DMS 273 (cell line): ENCODE data around the gene SLC9A3.

ENCODE experiments used
- DNase-seq: peaks from one replicate; lab custom pipeline; 2025; ENCODE audit not compliant: unreplicated experiment; lab: John Stamatoyannopoulos, UW

Gene SLC9A3

DNA sequence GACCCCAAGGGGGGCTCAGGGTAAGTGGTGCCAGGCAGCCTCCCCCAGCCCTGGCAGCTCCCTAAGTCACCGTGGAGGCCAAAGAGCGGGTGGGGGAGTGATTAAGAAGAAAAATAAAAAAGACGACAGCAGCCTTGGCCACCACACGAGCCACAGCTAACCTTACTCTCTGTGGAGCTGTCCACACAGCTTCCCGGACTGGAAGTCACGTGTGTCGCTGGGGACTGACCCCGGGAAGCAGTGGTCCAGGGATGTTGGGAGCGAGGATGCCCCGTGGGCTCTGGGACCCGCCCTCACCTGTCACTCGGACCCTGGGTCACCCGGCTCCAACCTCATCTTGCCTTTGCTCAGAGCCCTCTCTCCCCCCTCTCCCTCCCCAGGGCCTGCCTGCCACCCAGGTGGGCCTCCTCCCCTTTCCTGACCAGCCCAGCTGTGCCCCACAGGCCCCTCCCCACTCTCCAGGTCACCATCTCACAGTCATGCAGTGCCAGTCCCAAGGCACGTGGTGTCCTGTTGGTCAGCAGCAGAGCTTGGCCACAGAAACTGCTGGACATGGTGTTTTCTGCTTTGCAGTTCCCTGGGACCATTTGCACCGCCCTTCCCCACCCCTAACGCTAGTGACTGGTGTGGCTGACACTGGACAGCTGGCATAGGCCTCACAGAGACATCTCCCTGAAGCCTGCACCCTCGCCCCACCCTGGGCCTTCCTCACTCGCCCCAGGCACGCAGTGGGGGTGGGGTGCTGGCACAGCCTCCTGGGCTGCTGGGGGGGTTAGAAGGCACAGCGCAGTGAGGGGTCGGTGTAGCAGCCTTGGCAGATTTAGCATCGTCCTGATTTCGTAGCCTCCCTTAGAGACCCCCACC is 91.1 kb downstream of the SLC9A3 start:
- no peak for DNase-seq

GRCh38 chr5:432201-432927 is 91.9 kb downstream of the SLC9A3 start:
- DNase-seq, result no peak

GRCh38 chr5:431711-432050 is 92.6 kb downstream of the SLC9A3 start:
- DNase-seq, result no peak

- peak; percentile 79 for DNase-seq
These were observed 93.1 kb downstream of the SLC9A3 start for GRCh38 chr5:431001-431710.

- DNase-seq, result no peak
These were observed 93.9 kb downstream of the SLC9A3 start for GRCh38 chr5:430214-430925.

GRCh38 chr5:429453-430188 is 94.6 kb downstream of the SLC9A3 start:
- DNase-seq, result peak; percentile 79

DNA sequence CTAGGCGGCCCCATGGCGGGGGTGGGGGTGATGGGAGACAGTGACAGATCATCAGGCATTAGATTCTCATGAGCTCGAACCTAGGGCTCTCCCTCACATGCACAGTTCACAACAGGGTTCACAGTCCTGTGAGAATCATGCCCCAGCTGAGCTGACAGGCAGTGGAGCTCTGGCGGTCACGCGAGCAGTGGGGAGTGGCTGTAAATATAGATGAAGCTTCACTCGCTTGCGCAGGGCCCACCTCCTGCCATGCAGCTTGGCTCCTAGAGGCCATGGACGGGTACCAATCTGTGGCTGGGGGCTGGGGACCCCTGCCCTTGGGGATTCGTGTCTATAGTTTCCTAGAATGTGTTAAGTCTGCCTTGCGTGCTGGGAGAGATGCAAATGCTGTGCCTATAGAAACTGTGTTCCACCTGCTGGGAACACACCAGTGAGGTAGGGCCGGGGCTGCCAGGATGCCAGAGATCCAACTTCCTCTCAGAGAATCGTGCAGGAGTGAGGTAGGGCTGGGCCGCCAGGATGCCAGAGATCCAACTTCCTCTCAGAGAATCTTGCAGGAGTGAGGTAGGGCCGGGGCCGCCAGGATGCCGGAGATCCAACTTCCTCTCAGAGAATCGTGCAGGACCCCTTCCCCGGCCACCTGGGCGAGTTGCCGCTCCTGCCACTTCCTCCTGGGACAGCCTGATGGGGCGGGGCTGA is 95.3 kb downstream of the SLC9A3 start:
- peak; percentile 51 for DNase-seq

DNA sequence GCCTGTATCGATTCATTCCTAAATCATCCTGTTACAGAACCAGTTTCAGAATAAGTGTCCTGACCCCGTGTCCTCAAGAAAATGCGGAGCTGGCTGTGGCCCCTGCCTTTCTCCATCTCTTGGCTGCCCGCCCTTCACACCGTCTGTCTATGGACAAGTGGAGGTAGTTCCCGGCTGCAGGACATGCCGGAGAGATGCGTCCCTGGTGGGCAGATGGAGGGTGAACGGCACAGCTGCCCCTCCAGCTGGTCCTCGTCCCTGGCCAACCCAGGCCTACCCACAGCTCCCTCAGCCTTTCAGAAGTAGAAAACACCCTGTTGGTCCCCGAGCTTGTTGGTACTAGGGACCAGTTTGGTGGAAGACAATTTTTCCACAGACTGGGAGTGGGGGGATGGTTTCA is 96.0 kb downstream of the SLC9A3 start:
- DNase-seq, result peak; percentile 96

DNA sequence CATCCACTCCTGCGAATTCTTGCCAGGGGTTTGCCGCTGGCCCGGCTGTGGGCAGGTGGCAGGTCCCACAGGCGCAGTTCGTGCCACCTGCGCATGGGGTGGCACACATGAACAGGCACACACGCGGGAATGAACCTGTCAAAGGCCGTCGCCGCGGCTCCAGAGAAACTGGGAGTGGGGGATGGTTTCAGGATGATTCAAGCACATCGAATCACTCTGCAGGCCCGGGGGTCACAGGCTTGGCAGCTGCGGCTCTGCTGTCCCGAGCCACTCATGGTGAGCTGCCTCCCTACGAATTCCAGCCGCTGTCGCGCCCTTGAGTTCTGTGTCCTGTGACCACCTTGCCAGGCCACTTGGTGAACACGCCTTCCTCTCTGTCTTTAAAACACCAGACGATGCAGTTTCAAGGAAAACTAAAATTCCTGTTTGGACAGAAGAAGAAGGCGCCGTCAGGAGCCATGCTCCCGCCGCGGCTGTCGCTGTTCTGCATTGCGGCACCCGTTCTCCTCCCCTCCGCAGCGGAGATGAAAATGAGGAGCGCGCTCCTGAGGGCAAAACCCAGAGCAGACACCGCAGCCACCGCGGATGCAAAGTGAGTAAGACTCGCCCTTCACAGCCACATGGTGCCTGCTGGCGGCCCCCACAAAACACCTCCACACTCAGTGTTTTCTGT is 96.7 kb downstream of the SLC9A3 start:
- peak; percentile 78 for DNase-seq

- no peak for DNase-seq
These were observed 97.8 kb downstream of the SLC9A3 start for GRCh38 chr5:426392-426976.

DNA sequence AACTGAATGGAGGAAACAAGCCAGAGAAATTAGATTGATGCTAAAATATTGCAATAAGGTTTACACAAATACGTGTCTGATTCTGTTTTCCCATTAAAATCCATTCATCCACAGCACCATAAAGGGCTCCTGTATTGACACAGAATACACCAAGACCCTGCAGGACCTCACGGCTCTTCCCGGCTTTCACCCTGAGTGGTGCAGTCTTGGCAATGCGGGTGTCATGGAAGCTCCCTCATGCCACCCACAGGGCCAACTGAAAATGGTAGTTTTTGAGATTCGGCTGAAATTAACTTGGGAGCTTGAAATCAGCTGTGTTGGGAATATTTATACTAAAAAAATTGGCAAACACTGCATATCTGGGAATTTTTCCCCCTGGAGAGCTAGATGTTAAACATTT is 98.5 kb downstream of the SLC9A3 start:
- peak; percentile 40 for DNase-seq

DNA sequence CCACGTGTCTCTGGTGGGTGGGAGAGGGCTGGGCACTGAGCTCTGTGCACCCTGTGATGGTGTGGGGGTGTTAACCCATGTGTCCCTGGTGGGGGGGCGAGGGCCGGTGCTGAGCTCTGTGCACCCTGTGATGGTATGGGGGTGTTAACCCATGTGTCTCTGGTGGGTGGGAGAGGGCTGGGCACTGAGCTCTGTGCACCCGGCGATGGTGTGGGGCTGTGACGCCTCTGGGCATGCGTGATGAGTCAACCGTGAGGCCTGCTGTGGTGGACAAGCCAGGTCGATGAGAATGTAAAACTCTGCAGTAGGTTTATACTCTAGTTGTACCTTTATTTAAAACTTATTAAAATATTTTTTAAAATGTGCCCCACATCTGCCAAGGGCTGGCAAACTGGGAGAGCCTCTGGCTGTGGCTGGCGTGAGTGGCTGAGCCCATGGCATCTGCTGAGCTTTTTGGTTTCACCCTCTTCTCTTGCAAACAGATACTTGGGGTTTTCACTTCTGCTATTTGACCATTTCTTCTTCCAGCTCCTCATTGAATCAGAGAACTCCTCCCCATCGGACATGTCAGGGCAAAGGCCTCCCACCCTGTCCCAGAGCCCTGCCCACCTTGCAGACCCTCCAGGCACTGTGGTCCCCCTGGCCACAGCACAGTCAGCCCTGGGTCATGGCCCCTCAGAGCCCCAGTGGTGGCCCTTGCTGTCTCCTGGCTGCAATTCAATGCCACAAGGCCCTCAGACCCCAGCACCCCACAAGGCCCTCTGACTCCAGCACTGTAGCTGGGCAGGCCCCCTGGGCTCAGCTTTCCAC is 99.7 kb downstream of the SLC9A3 start:
- no peak for DNase-seq

GRCh38 chr5:423626-424261 is 100.5 kb downstream of the SLC9A3 start:
- no peak for DNase-seq

DNA sequence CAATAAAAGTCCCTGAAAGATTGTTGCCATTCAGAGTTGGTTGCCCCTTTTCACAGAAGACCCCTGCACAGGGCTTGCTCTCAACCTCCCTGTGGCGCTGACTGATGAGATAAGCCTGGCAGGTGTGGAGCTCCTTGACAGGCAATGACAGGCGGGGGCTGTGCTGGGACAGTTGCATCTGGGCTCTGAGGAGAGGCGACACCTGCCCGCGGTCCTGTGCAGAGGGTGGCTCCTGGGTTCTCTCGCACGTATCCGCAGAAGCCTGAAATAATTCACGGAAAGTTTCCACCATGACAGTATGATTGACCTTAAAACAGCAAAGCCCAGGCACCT is 101.0 kb downstream of the SLC9A3 start:
- DNase-seq, result no peak

GRCh38 chr5:422323-423232 is 101.7 kb downstream of the SLC9A3 start:
- no peak for DNase-seq

DNA sequence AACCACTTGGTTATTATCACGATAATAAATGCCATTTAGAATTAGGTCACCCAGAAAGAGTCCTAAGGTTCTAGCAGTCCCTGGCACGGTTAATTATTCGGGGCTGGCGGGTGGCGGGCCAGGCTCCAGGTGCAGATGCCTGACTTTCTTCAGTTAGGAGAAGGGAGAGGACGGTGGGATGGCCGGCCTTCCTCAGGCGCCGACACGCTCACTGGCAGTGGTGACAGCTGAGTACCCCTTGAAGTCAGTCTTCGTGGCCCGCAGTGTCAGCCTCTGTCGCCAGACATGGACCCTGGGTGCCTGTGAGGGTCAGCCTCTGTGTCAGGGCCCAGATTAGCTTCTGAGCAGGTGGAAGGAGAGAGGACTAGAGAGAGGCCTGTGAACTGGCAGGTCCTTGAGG is 102.3 kb downstream of the SLC9A3 start:
- no peak for DNase-seq
